WTC11 (cell line): ENCODE measurements around the gene UBR4. TPM values are rescaled to one million over a fixed set of nuclear protein-coding genes. Genes with fewer than 3 reads are reported as not detected.

Experiments used
- ATAC-seq: fragments of 200-7000 bp; cut with Tn5 transposase; 2 replicates; pipeline ENCODE4 v1.10.0; 2021; ENCODE audit warnings: mild to moderate bottlenecking, moderate library complexity
- CTCF ChIA-PET: fragments of 300-600 bp; sonication (Branson Sonifier 250); formaldehyde crosslinking; loops from one replicate; lab custom pipeline; 2021; ENCODE audit warnings: antibody characterized with exemption; lab: Charles Lee
- POLR2A ChIA-PET: fragments of 350-600 bp; sonication (Branson Sonifier 250); formaldehyde crosslinking; loops from one replicate; lab custom pipeline; 2021; ENCODE audit warnings: antibody characterized with exemption; lab: Charles Lee
- DNase-seq: peaks from one replicate; pipeline ENCODE4 v3.0.0; 2021; ENCODE audit warnings: low spot score
- H3K27ac Mint-ChIP-seq: 2 replicates; pipeline ENCODE4 v1.8.0; 2021; ENCODE audit warnings: mixed read lengths
- H3K27me3 Mint-ChIP-seq: 2 replicates; pipeline ENCODE4 v1.8.0; 2021; ENCODE audit warnings: low read depth, mild to moderate bottlenecking, moderate library complexity, mixed read lengths
- H3K36me3 Mint-ChIP-seq: 2 replicates; pipeline ENCODE4 v1.8.0; 2021; ENCODE audit warnings: mixed read lengths
- H3K4me1 Mint-ChIP-seq: 2 replicates; pipeline ENCODE4 v1.8.0; 2022; ENCODE audit warnings: mixed read lengths
- H3K4me3 Mint-ChIP-seq: 2 replicates; pipeline ENCODE4 v1.8.0; 2021; ENCODE audit warnings: mild to moderate bottlenecking, moderate library complexity, mixed read lengths
- H3K9me3 Mint-ChIP-seq: 2 replicates; pipeline ENCODE4 v1.8.0; 2021; ENCODE audit warnings: mixed read lengths
- ATF1 ChIP-seq: sonication (generic); formaldehyde crosslinking; IDR thresholded peaks from 2 replicates; pipeline ENCODE4 v1.8.1; 2023; ENCODE audit warnings: mild to moderate bottlenecking, moderate library complexity, missing genetic modification reagents
- CREM ChIP-seq: sonication (generic); formaldehyde crosslinking; IDR thresholded peaks from 2 replicates; pipeline ENCODE4 v1.8.1; 2022; ENCODE audit warnings: mild to moderate bottlenecking, missing genetic modification reagents, moderate library complexity
- E2F1 ChIP-seq: sonication (generic); formaldehyde crosslinking; IDR thresholded peaks from 2 replicates; pipeline ENCODE4 v1.8.0; 2022; ENCODE audit warnings: mild to moderate bottlenecking, missing genetic modification reagents
- EMX1 ChIP-seq: fragments of 250-450 bp; sonication (Bioruptor Pico); IDR thresholded peaks from 2 replicates; pipeline ENCODE4 v1.8.0; 2021; ENCODE audit warnings: mild to moderate bottlenecking
- FOXP4 ChIP-seq: sonication (generic); formaldehyde crosslinking; IDR thresholded peaks from 2 replicates; pipeline ENCODE4 v1.8.0; 2022; ENCODE audit warnings: mild to moderate bottlenecking, missing genetic modification reagents
- HMGA2 ChIP-seq: fragments of 250-450 bp; sonication (Bioruptor Pico); IDR thresholded peaks from 2 replicates; pipeline ENCODE4 v1.4.0; 2021; ENCODE audit warnings: mild to moderate bottlenecking, moderate library complexity
- IRF2 ChIP-seq: sonication (generic); formaldehyde crosslinking; IDR thresholded peaks from 2 replicates; pipeline ENCODE4 v1.8.0; 2022; ENCODE audit warnings: low read depth, missing genetic modification reagents, borderline replicate concordance
- JAZF1 ChIP-seq: fragments of 250-450 bp; sonication (Bioruptor Pico); IDR thresholded peaks from 2 replicates; pipeline ENCODE4 v1.9.0; 2021; ENCODE audit warnings: moderate library complexity, mild to moderate bottlenecking, inconsistent platforms
- MXD4 ChIP-seq: fragments of 250-450 bp; sonication (Bioruptor Pico); IDR thresholded peaks from 2 replicates; pipeline ENCODE4 v1.8.0; 2021; ENCODE audit warnings: mild to moderate bottlenecking, moderate library complexity, borderline replicate concordance
- RELA ChIP-seq: sonication (generic); formaldehyde crosslinking; IDR thresholded peaks from 2 replicates; pipeline ENCODE4 v1.8.1; 2022; ENCODE audit warnings: missing genetic modification reagents, mild to moderate bottlenecking, borderline replicate concordance
- RORB ChIP-seq: fragments of 250-450 bp; sonication (Bioruptor Pico); IDR thresholded peaks from 2 replicates; pipeline ENCODE4 v1.9.0; 2021; ENCODE audit warnings: mild to moderate bottlenecking
- STAT6 ChIP-seq: sonication (generic); formaldehyde crosslinking; conservative IDR thresholded peaks from 2 replicates; pipeline ENCODE4 v1.8.1; 2023; ENCODE audit warnings: mild to moderate bottlenecking, low read depth, missing genetic modification reagents, moderate library complexity
- TEAD4 ChIP-seq: sonication (generic); formaldehyde crosslinking; IDR thresholded peaks from 2 replicates; pipeline ENCODE4 v1.8.0; 2022; ENCODE audit warnings: mild to moderate bottlenecking, missing genetic modification reagents
- USF2 ChIP-seq: sonication (generic); formaldehyde crosslinking; IDR thresholded peaks from 2 replicates; pipeline ENCODE4 v1.8.1; 2023; ENCODE audit warnings: mild to moderate bottlenecking, missing genetic modification reagents, moderate library complexity
- ZBTB21 ChIP-seq: sonication (generic); formaldehyde crosslinking; IDR thresholded peaks from 2 replicates; pipeline ENCODE4 v1.8.1; 2023; ENCODE audit warnings: mild to moderate bottlenecking, missing genetic modification reagents, borderline replicate concordance
- ZNF138 ChIP-seq: sonication (generic); formaldehyde crosslinking; conservative IDR thresholded peaks from 2 replicates; pipeline ENCODE4 v1.8.1; 2022; ENCODE audit warnings: mild to moderate bottlenecking, moderate library complexity, missing genetic modification reagents
- ZNF416 ChIP-seq: fragments of 250-450 bp; sonication (Bioruptor Pico); IDR thresholded peaks from 2 replicates; pipeline ENCODE4 v1.9.0; 2021; ENCODE audit warnings: mild to moderate bottlenecking, inconsistent platforms
- ZNF423 ChIP-seq: fragments of 250-450 bp; sonication (Bioruptor Pico); IDR thresholded peaks from 2 replicates; pipeline ENCODE4 v2.1.2; 2022; ENCODE audit warnings: mild to moderate bottlenecking, moderate library complexity
- ZNF425 ChIP-seq: fragments of 250-450 bp; sonication (Bioruptor Pico); conservative IDR thresholded peaks from 2 replicates; pipeline ENCODE4 v1.9.0; 2021; ENCODE audit warnings: mild to moderate bottlenecking
- total RNA-seq: library from RNA; stranded (reverse); gene quantifications from 3 replicates; pipeline ENCODE4 v1.2.3, GENCODE V29; 2021

UBR4 gene
- total RNA-seq, 1 experiment from 2014 or later = 179 TPM

GRCh38 chr1:19037659-19038058 lies 172.4 kb downstream of the UBR4 start (continued):
- TF ChIP-seq MXD4 (no peak), ZNF425 (CRISPR knock-in tag) (no peak), CREM (CRISPR knock-in tag) (no peak), ZNF423 (CRISPR knock-in tag) (no peak)
- TF ChIP-seq, all 79 proteins: peak for 0

GRCh38 chr1:19036813-19037605 lies 173.1 kb downstream of the UBR4 start:
- POLR2A ChIA-PET = no interaction called here
- TF ChIP-seq ZBTB21 (CRISPR knock-in tag) (no peak), RELA (no peak), USF2 (no peak), STAT6 (CRISPR knock-in tag) (no peak), E2F1 (no peak), ZNF425 (CRISPR knock-in tag) (no peak)
- no peaks in the 10 kb centered on the region for H3K36me3 Mint-ChIP-seq
- no peaks in the 10 kb centered on the region; the same call in 1 of the 2 replicates for H3K27me3 Mint-ChIP-seq
- H3K4me3 Mint-ChIP-seq = no peak overlapping the region
- no peaks in the 10 kb centered on the region for H3K4me1 Mint-ChIP-seq
- no peak overlapping the region for H3K27ac Mint-ChIP-seq
- CTCF ChIA-PET = interaction anchor here (0.9 to 2.6 kb wide), 3 partner anchors 25 to 130 kb away, joined by 4 to 13 read pairs (median 8); no protein-coding TSS in a partner anchor
- ATAC-seq (no peak), DNase-seq (peak; percentile 5)
- H3K9me3 Mint-ChIP-seq = no peaks in the 10 kb centered on the region

- ChIA-PET CTCF (interaction anchor here (0.9 to 2.6 kb wide), 4 partner anchors 24 to 152 kb away, joined by 4 to 13 read pairs (median 6); no protein-coding TSS in a partner anchor), POLR2A (no interaction called here)
- Mint-ChIP-seq H3K36me3 (no peaks in the 10 kb centered on the region), H3K4me1 (no peaks in the 10 kb centered on the region), H3K27ac (no peak overlapping the region), H3K9me3 (no peaks in the 10 kb centered on the region), H3K4me3 (no peak overlapping the region), H3K27me3 (no peaks in the 10 kb centered on the region; the same call in 1 of the 2 replicates)
- ATAC-seq = no peak
- DNase-seq = peak; percentile 5
- no peak for TF ChIP-seq ZNF138 (CRISPR knock-in tag)
- no peak for TF ChIP-seq RORB
- TF ChIP-seq HMGA2 = no peak
- TF ChIP-seq ATF1 (CRISPR knock-in tag) = no peak
- TF ChIP-seq JAZF1 = no peak
- TF ChIP-seq ZBTB21 (CRISPR knock-in tag) = no peak
- TF ChIP-seq IRF2 (CRISPR knock-in tag) = no peak
- no peak for TF ChIP-seq EMX1 (CRISPR knock-in tag)
- TF ChIP-seq ZNF416 (CRISPR knock-in tag) = no peak
- TF ChIP-seq FOXP4 (CRISPR knock-in tag) = no peak
- TF ChIP-seq TEAD4 (CRISPR knock-in tag) = no peak
Observed at GRCh38 chr1:19036041-19036812, 173.8 kb downstream of the UBR4 start.
